ENCODE data around the gene BCORL1. TPM values are rescaled to one million over a fixed set of nuclear protein-coding genes. Genes with fewer than 3 reads are reported as not detected.

BCORL1 gene
- total RNA-seq, 1 donor from 2014 or later = 15.0 TPM

GRCh38 chrX:130051176-130051845, 68.9 kb downstream of the BCORL1 start:
- H3K4me1 ChIP-seq = no peaks in the 10 kb centered on the region
- DNase-seq (no peak), ATAC-seq (no peak)
- intact Hi-C loops (cut with DNase I) = no loop called here
- peaks cover 24% of the 10 kb centered on the region for H3K36me3 ChIP-seq
- no peak overlapping the region for H3K4me3 ChIP-seq
- H3K27me3 ChIP-seq = no peaks in the 10 kb centered on the region
- H3K9me3 ChIP-seq = no peaks in the 10 kb centered on the region
- no peak overlapping the region for H3K27ac ChIP-seq
- no peak for TF ChIP-seq CTCF (IDR thresholded peaks at IDR 0.05)

GRCh38 chrX:130053236-130053635, 70.8 kb downstream of the BCORL1 start:
- Histone ChIP-seq H3K4me3 (no peak overlapping the region), H3K9me3 (no peaks in the 10 kb centered on the region), H3K36me3 (peaks cover 24% of the 10 kb centered on the region), H3K27me3 (no peaks in the 10 kb centered on the region), H3K4me1 (no peaks in the 10 kb centered on the region), H3K27ac (no peak overlapping the region)
- intact Hi-C loops (cut with DNase I) = no loop called here
- ATAC-seq = no peak
- no peak for DNase-seq
- no peak for TF ChIP-seq CTCF (IDR thresholded peaks at IDR 0.05)

- DNase-seq (no peak), ATAC-seq (no peak)
- TF ChIP-seq CTCF (IDR thresholded peaks at IDR 0.05) = no peak
- no peak overlapping the region for H3K27ac ChIP-seq
- no peaks in the 10 kb centered on the region for H3K9me3 ChIP-seq
- no peaks in the 10 kb centered on the region for H3K27me3 ChIP-seq
- intact Hi-C loops (cut with DNase I) = no loop called here
- H3K4me3 ChIP-seq = no peak overlapping the region
- H3K4me1 ChIP-seq = no peaks in the 10 kb centered on the region
- peaks cover 24% of the 10 kb centered on the region for H3K36me3 ChIP-seq
Observed at GRCh38 chrX:130055103-130055502, 72.7 kb downstream of the BCORL1 start.

- DNase-seq (no peak), ATAC-seq (no peak)
- peaks cover 20% of the 10 kb centered on the region for H3K36me3 ChIP-seq
- H3K4me3 ChIP-seq = no peak overlapping the region
- no peaks in the 10 kb centered on the region for H3K27me3 ChIP-seq
- intact Hi-C loops (cut with DNase I) = no loop called here
- H3K4me1 ChIP-seq = no peaks in the 10 kb centered on the region
- H3K9me3 ChIP-seq = no peaks in the 10 kb centered on the region
- TF ChIP-seq CTCF (IDR thresholded peaks at IDR 0.05) = no peak
- H3K27ac ChIP-seq = no peak overlapping the region
Observed at GRCh38 chrX:130055899-130056298, 73.5 kb downstream of the BCORL1 start.

GRCh38 chrX:130057209-130057608, 74.8 kb downstream of the BCORL1 start:
- Histone ChIP-seq H3K4me3 (no peak overlapping the region), H3K27me3 (no peaks in the 10 kb centered on the region), H3K4me1 (no peaks in the 10 kb centered on the region), H3K9me3 (no peaks in the 10 kb centered on the region), H3K36me3 (peaks cover 7% of the 10 kb centered on the region), H3K27ac (no peak overlapping the region)
- TF ChIP-seq CTCF (IDR thresholded peaks at IDR 0.05) = no peak
- intact Hi-C loops (cut with DNase I) = no loop called here
- no peak for ATAC-seq
- DNase-seq = no peak

GRCh38 chrX:130058652-130059051, 76.2 kb downstream of the BCORL1 start:
- H3K4me3 ChIP-seq = no peak overlapping the region
- intact Hi-C loops (cut with DNase I) = no loop called here
- DNase-seq = no peak

More at GRCh38 chrX:130058652-130059051, 76.2 kb downstream of the BCORL1 start:
- H3K27me3 ChIP-seq = no peaks in the 10 kb centered on the region
- no peak for ATAC-seq
- no peak overlapping the region for H3K27ac ChIP-seq
- H3K4me1 ChIP-seq = no peaks in the 10 kb centered on the region
- TF ChIP-seq CTCF (IDR thresholded peaks at IDR 0.05) = no peak
- H3K36me3 ChIP-seq = no peaks in the 10 kb centered on the region
- H3K9me3 ChIP-seq = no peaks in the 10 kb centered on the region

Data from upper lobe of right lung (tissue), 1 donor.